Measurements from ENCODE around the gene PALM3. TPM values are rescaled to one million over a fixed set of nuclear protein-coding genes. Genes with fewer than 3 reads are reported as not detected.
"Not testable (repeated sequence)": the region's sequence is repeated elsewhere in the genome, so short reads cannot be mapped to it uniquely, and the experiment has no call there.

Gene PALM3
- total RNA-seq, 1 experiment from 2014 or later = 2.3 TPM

GRCh38 chr19:14030997-14031718 is 30.7 kb downstream of the PALM3 start:
- H2AFZ ChIP-seq (ENCODE audit: low read length) = peak overlapping the region; percentile 96
- H3K9ac ChIP-seq (ENCODE audit: low read length) = peak overlapping the region; percentile 64
- CTCF ChIA-PET = interaction anchor here (0.6 to 1.1 kb wide), 7 partner anchors 25 to 165 kb away, joined by 3 to 14 read pairs (median 3); partner anchors contain the start of genes ASF1B, DCAF15 and RFX1
- no peaks in the 10 kb centered on the region for H3K4me1 ChIP-seq (ENCODE audit: insufficient read depth, low read length)
- H3K27ac ChIP-seq (ENCODE audit: low read length) = no peak overlapping the region
- POLR2A ChIA-PET (ENCODE audit: unreplicated experiment) = no interaction called here
- BruUV-seq (replicated peaks) = TSS peak; percentile 33
- H3K4me3 ChIP-seq (ENCODE audit: low read length) = peak overlapping the region; percentile 83
- no peaks in the 10 kb centered on the region for H3K79me2 ChIP-seq (ENCODE audit: low read length)
- no peaks in the 10 kb centered on the region for H3K9me3 ChIP-seq (ENCODE audit: low read length)
- H3K9me2 ChIP-seq (replicated peaks; ENCODE audit: low read length) = no peaks in the 10 kb centered on the region
- TF ChIP-seq EZH2 (IDR thresholded peaks at IDR 0.05; ENCODE audit: low read length, unreplicated experiment) = no peak
- ATAC-seq = no peak; the same call in 1 of the 2 replicates
- DNase-seq = no peak
- H4K20me1 ChIP-seq (ENCODE audit: low read length) = no peaks in the 10 kb centered on the region
- H3K4me2 ChIP-seq (ENCODE audit: low read length) = peak overlapping the region; percentile 97
- H3F3A ChIP-seq (ENCODE audit: low read length, unreplicated experiment) = no peaks in the 10 kb centered on the region
- intact Hi-C loops (cut with micrococcal nuclease) = no loop called here
- H3K27me3 ChIP-seq (ENCODE audit: low read length) = no peaks in the 10 kb centered on the region
- no peaks in the 10 kb centered on the region for H3K36me3 ChIP-seq (ENCODE audit: low read depth, low read length)

DNA sequence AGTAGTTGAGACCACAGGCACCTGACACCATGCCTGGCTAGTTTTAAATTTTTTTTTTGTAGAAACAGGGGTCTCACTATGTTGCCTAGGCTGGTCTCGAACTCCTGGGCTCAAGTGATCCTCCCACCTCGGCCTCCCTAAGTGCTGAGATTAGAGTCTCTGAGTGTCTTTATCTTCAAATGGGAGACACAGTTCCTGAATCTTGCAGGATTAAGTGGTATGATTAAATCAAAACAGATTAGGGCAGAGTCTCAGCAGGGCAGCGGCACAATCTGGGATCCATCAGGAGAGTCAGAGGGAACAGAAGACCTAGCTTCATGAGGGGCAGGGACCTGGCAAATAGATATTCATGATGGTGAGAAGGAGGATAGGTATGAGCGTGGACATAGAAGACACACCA is 33.0 kb downstream of the PALM3 start:
- no peaks in the 10 kb centered on the region for H3K79me2 ChIP-seq (ENCODE audit: low read length)
- H4K20me1 ChIP-seq (ENCODE audit: low read length) = no peaks in the 10 kb centered on the region
- POLR2A ChIA-PET (ENCODE audit: unreplicated experiment) = no interaction called here
- no peak overlapping the region for H2AFZ ChIP-seq (ENCODE audit: low read length)
- DNase-seq (no peak), ATAC-seq (no peak)
- H3K9me3 ChIP-seq (ENCODE audit: low read length) = no peaks in the 10 kb centered on the region
- no peak overlapping the region for H3K4me2 ChIP-seq (ENCODE audit: low read length)
- BruUV-seq (replicated peaks) = no TSS peak
- intact Hi-C loops (cut with micrococcal nuclease) = no loop called here
- no peaks in the 10 kb centered on the region for H3K4me1 ChIP-seq (ENCODE audit: insufficient read depth, low read length)
- H3K9me2 ChIP-seq (replicated peaks; ENCODE audit: low read length) = no peaks in the 10 kb centered on the region
- no peaks in the 10 kb centered on the region for H3F3A ChIP-seq (ENCODE audit: low read length, unreplicated experiment)
- no peaks in the 10 kb centered on the region for H3K27me3 ChIP-seq (ENCODE audit: low read length)
- TF ChIP-seq EZH2phosphoT487 (IDR thresholded peaks at IDR 0.05; ENCODE audit: borderline replicate concordance, low read length) = no peak
- TF ChIP-seq EZH2 (IDR thresholded peaks at IDR 0.05; ENCODE audit: low read length, unreplicated experiment) = no peak
- no peak for TF ChIP-seq CTCF (conservative IDR thresholded peaks at IDR 0.05; ENCODE audit: low read depth, low read length)
- H3K27ac ChIP-seq (ENCODE audit: low read length) = no peak overlapping the region
- H3K9ac ChIP-seq (ENCODE audit: low read length) = no peak overlapping the region
- H3K4me3 ChIP-seq (ENCODE audit: low read length) = no peak overlapping the region
- CTCF ChIA-PET = no interaction called here
- H3K36me3 ChIP-seq (ENCODE audit: low read depth, low read length) = no peaks in the 10 kb centered on the region

- no peak within 1 kb of the TSS for H3K27ac ChIP-seq (ENCODE audit: low read length)
- ChIA-PET CTCF (no interaction called here), POLR2A (ENCODE audit: unreplicated experiment) (no interaction called here)
- no peak within 1 kb of the TSS for H3K4me2 ChIP-seq (ENCODE audit: low read length)
- ATAC-seq (no peak), DNase-seq (no peak)
- H3K27me3 ChIP-seq (ENCODE audit: low read length) = no peaks in the 10 kb centered on the region
- intact Hi-C loops (cut with micrococcal nuclease) = no loop called here
- H3F3A ChIP-seq (ENCODE audit: low read length, unreplicated experiment) = no peaks in the 10 kb centered on the region
- TF ChIP-seq EZH2 (IDR thresholded peaks at IDR 0.05; ENCODE audit: low read length, unreplicated experiment) = no peak
- TF ChIP-seq EZH2phosphoT487 (IDR thresholded peaks at IDR 0.05; ENCODE audit: borderline replicate concordance, low read length) = no peak
- no peak for TF ChIP-seq CTCF (conservative IDR thresholded peaks at IDR 0.05; ENCODE audit: low read depth, low read length)
- no peaks in the 10 kb centered on the region for H3K36me3 ChIP-seq (ENCODE audit: low read depth, low read length)
- H3K4me1 ChIP-seq (ENCODE audit: insufficient read depth, low read length) = 0 out of 2 replicates have a peak, but pooled peaks cover 3% of the 10 kb centered on the region
- no peaks in the 10 kb centered on the region for H3K9me3 ChIP-seq (ENCODE audit: low read length)
- BruUV-seq (replicated peaks) = no TSS peak
- H3K4me3 ChIP-seq (ENCODE audit: low read length) = no peak within 1 kb of the TSS
- H3K79me2 ChIP-seq (ENCODE audit: low read length) = no peaks in the 10 kb centered on the region
- H4K20me1 ChIP-seq (ENCODE audit: low read length) = no peaks in the 10 kb centered on the region
- H3K9ac ChIP-seq (ENCODE audit: low read length) = no peak within 1 kb of the TSS
- no peak within 1 kb of the TSS for H2AFZ ChIP-seq (ENCODE audit: low read length)
- H3K9me2 ChIP-seq (replicated peaks; ENCODE audit: low read length) = no peaks in the 10 kb centered on the region
Observed at GRCh38 chr19:14027856-14028450, 33.9 kb downstream of the PALM3 start, which contains the start of gene RLN3. Gene RLN3, plus strand, starts transcription at chr19:14028148. Its CDS starts 57 bp downstream, at chr19:14028205.

DNA sequence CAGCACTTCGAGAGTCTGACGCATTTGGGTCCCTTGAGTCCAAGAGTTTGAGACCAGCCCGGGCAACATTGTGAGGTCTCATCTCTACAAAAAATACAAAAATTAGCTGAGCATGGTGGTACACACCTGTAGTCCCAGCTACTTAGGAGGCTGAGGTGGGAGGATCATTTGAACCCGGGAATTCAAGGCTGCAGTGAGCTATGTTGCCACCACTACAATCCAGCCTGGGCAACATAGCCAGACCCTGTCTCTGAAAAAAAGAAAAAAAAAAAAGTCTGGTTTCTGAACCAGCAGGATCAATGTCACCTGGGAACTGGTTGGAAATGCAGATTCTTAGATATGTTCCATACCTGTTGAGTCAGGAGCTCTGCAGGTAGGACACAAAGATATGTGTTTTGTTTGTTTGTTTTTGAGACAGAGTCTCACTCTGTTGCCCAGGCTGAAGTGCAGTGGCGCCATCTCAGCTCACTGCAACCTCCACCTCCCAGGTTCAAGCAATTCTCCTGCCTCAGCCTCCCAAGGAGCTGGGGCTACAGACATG is 35.2 kb downstream of the PALM3 start:
- CTCF ChIA-PET = interaction anchor here (0.5 to 0.6 kb wide), 2 partner anchors 18 to 96 kb away, joined by 9 read pairs; no protein-coding TSS in a partner anchor
- H3K4me3 ChIP-seq (ENCODE audit: low read length); H3K79me2 ChIP-seq (ENCODE audit: low read length); H2AFZ ChIP-seq (ENCODE audit: low read length); H3K9ac ChIP-seq (ENCODE audit: low read length); H3K4me2 ChIP-seq (ENCODE audit: low read length); H3K9me3 ChIP-seq (ENCODE audit: low read length); H3K36me3 ChIP-seq (ENCODE audit: low read depth, low read length); DNase-seq; H3K4me1 ChIP-seq (ENCODE audit: insufficient read depth, low read length); BruUV-seq (replicated peaks); H3F3A ChIP-seq (ENCODE audit: low read length, unreplicated experiment); H4K20me1 ChIP-seq (ENCODE audit: low read length); ATAC-seq; intact Hi-C loops (cut with micrococcal nuclease); H3K27me3 ChIP-seq (ENCODE audit: low read length); H3K27ac ChIP-seq (ENCODE audit: low read length); H3K9me2 ChIP-seq (replicated peaks; ENCODE audit: low read length); POLR2A ChIA-PET (ENCODE audit: unreplicated experiment): not testable (repeated sequence)

Measured in PC-3 (cell line).